ENCODE results near the gene AGK. TPM values are rescaled to one million over a fixed set of nuclear protein-coding genes. Genes with fewer than 3 reads are reported as not detected.

The AGK gene
- total and polyA plus RNA-seq, 2 of the 8 experiments (the other 6 are each of a cell fraction or from before 2014, with no cell fraction given), result 25.8 to 34.0 TPM

DNA sequence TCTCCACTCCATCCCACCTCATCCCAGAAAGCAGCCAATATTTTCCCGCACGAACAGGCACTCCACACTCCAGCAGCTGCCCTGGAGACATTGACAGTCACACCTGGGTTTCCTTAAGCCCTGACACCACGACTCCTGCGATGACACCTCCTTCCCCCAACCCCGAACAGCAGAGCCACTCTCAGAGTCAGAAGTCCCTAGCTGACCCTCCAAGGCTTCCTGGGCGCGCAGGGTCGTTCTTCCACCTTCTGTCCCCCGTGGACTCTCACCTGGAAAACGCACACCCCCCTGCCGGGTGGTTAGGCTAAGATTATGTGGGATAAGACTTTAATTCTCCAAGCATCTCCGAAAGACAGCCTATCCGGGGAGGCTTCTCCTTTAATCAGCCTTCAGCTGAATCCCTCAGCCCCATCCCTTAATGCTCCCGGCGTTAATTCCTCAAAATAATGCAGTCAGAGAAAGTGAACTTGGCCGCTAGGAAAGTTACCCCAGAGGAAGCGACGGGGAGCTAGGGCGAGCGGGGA is 149.7 kb downstream of the AGK start:
- TF ChIP-seq, protein P1, sequence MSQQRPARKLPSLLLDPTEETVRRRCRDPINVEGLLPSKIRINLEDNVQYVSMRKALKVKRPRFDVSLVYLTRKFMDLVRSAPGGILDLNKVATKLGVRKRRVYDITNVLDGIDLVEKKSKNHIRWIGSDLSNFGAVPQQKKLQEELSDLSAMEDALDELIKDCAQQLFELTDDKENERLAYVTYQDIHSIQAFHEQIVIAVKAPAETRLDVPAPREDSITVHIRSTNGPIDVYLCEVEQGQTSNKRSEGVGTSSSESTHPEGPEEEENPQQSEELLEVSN (IDR thresholded peaks at IDR 0.05), result no peak
- peak; percentile 74 for TF ChIP-seq SAP30 (IDR thresholded peaks at IDR 0.05; ENCODE audit: insufficient read depth, insufficient replicate concordance, low read length)
- Histone ChIP-seq H3K18ac (ENCODE audit: extremely low read depth, low read length) (no peak overlapping the region), H3K56ac (replicated peaks; ENCODE audit: insufficient read length, low read depth, low read length) (no peak overlapping the region), H3K4me1 (replicated peaks in 1 of 4; ENCODE audit: control insufficient read depth in 3 of 4, insufficient read depth in 4 of 4, low read length in 3 of 4) (peaks cover 0 to 16% (median 10%) of the 10 kb centered on the region in 4 experiments; a peak in 6 of 7 replicates), H3K79me2 (ENCODE audit: control insufficient read depth in 1 of 2, insufficient read depth in 2 of 2, low read length in 2 of 2) (peaks cover 0 to 48% of the 10 kb centered on the region in 2 experiments; a peak in 2 of 4 replicates), H4K5ac (ENCODE audit: insufficient read length, low read depth, low read length) (no peak overlapping the region), H3K4ac (replicated peaks; ENCODE audit: insufficient read length, low read depth, low read length) (no peak overlapping the region), H3K36me3 (ENCODE audit: control insufficient read depth in 2 of 4, insufficient read depth in 4 of 4, low read length in 3 of 4) (no peaks in the 10 kb centered on the region), H3K27ac (ENCODE audit: low read depth, low read length) (no peak overlapping the region), H2BK15ac (ENCODE audit: low read length) (no peak overlapping the region), H3K9me3 (ENCODE audit: insufficient read depth in 2 of 2, low read depth in 1 of 2, low read length in 1 of 2) (no peaks in the 10 kb centered on the region), H3K9ac (replicated peaks in 1 of 4; ENCODE audit: extremely low read depth in 1 of 4, low read depth in 3 of 4, low read length in 3 of 4) (peak overlapping the region in 1 of 4 experiments; percentile 10; a peak in 2 of 7 replicates), H3K4me2 (ENCODE audit: insufficient read depth in 1 of 2, low read depth in 2 of 2, low read length in 2 of 2) (peak overlapping the region; percentile 86 to 93), H3K79me1 (ENCODE audit: low read depth, low read length) (peaks cover 2% of the 10 kb centered on the region; the same call in 1 of the 2 replicates), H2BK20ac (ENCODE audit: low read length) (no peak overlapping the region), H3K23me2 (ENCODE audit: low read depth, low read length) (peaks cover 3% of the 10 kb centered on the region; the same call in 1 of the 2 replicates), H2AK5ac (ENCODE audit: low read depth, low read length) (no peak overlapping the region), H2BK5ac (ENCODE audit: low read depth, low read length) (no peak overlapping the region), H3K27me3 (replicated peaks in 1 of 4; ENCODE audit: control insufficient read depth in 3 of 4, extremely low read depth in 1 of 4, insufficient read depth in 3 of 4, low read length in 3 of 4) (peaks cover 0 to 8% (median 5%) of the 10 kb centered on the region in 4 experiments; a peak in 3 of 7 replicates), H2BK120ac (replicated peaks; ENCODE audit: low read depth, low read length) (no peak overlapping the region), H4K20me1 (replicated peaks in 1 of 2; ENCODE audit: control insufficient read depth in 1 of 2, insufficient read depth in 2 of 2, low read length in 2 of 2) (peaks cover 0 to 3% of the 10 kb centered on the region in 2 experiments), H4K91ac (replicated peaks; ENCODE audit: insufficient read length, low read length) (no peak overlapping the region), H4K8ac (ENCODE audit: extremely low read depth, insufficient read depth, low read length) (no peak overlapping the region), H2AFZ (ENCODE audit: low read length) (no peak overlapping the region), H2BK12ac (ENCODE audit: low read depth, low read length) (no peak overlapping the region), H3K14ac (ENCODE audit: insufficient read length) (no peak overlapping the region), H3K4me3 (ENCODE audit: extremely low read depth in 1 of 4, insufficient read depth in 2 of 4, low read depth in 3 of 4, low read length in 4 of 4) (peak overlapping the region; percentile 59 to 73 (median 64)), H3K23ac (ENCODE audit: insufficient read length) (no peak overlapping the region)
- DNase-seq (ENCODE audit: low read depth in 1 of 2, low spot score in 2 of 2) (peak in 1 of 2 experiments; percentile 50), FAIRE-seq (no peak)
- ChIA-PET POLR2A (ENCODE audit: partially characterized antibody) (interaction anchor here (0.6 to 3.6 kb wide), 12 partner anchors 8 to 45 kb away, joined by 3 to 16 read pairs (median 3); partner anchors contain the start of gene SSBP1), CTCF (ENCODE audit: partially characterized antibody) (interaction anchor here (0.6 to 1.6 kb wide), 6 partner anchors 8 to 907 kb away, joined by 3 to 6 read pairs (median 3); no protein-coding TSS in a partner anchor)
- 6% methylated on average over 20 of the region's 20 CpGs; no CpG with 5 or more reads in 1 of the 2 experiments for WGBS, 2 experiments (ENCODE audit: extremely low coverage in 1 of 2, insufficient coverage in 1 of 2, insufficient read length in 1 of 2, insufficient replicate concordance in 2 of 2, low coverage in 1 of 2, low lambda C conversion rate in 2 of 2, missing lambda C conversion rate in 1 of 2)
